Suppressor macrophage treated with lipopolysaccharide for 4 hours (primary cell): ENCODE measurements around the gene MYH8.

ENCODE experiments used
- DNase-seq: peaks from one replicate; pipeline ENCODE4 v3.0.0-alpha.2; 2020

MYH8 gene

DNA sequence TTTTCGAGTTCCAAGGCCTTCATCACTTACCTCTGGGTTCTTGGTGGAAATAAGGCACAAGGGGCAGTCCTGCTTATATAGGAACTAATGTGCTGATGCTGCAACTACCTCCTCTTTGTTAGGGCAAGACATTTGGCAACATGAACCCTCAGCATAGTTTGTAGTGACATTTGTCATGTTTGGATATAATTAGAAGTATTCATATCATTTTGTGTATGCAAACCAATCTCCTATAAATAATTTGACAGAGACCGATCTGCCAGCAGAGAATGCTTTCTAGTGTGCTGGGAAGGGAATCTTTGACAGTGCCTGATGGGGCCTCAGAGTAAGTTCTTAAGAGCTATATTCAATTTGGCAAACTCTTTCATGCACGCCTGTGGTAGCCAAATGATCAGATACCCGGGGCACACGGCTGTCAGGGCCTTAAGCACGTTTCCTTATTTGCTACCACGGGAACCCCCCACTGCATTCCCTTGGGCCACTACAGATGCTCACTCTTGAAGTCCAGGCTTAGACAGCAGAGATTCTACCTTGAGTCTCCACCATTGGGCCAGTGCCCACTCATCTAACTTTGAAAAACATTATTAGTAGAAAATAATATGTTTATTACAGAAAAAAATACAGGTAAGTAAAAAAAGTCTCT, at the start of gene MYH8:
TSS of gene MYH8 (minus strand) at position 51 of the 643 bp plus-strand sequence. CDS start 1,723 bp downstream, outside the sequence.
- DNase-seq, result no peak

DNA sequence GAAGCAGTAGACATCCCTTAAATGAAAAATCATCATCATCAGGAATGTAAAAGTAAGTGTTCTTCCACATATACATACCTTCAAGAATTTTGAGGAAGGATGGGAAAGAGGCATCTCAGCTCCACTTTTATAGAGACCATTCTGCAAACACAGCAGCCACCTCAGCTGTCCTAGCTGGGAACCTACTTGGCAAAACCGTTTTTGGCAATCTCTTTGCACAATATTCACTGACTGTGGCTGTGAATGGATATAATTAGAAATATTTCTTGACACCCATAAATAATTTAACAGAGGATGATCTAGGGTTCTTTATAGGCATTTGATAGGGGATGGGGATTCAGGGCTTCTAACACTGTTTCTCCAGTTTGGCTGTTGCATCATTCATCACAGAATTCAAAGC, 47.7 kb upstream of the MYH8 start, which contains the start of gene MYH4:
TSS of gene MYH4 (minus strand) at position 101 of the 400 bp plus-strand sequence. CDS start 2,814 bp downstream, outside the sequence.
- DNase-seq, result no peak

GRCh38 chr17:10463402-10463801, 41.7 kb upstream of the MYH8 start:
- DNase-seq, result no peak

DNA sequence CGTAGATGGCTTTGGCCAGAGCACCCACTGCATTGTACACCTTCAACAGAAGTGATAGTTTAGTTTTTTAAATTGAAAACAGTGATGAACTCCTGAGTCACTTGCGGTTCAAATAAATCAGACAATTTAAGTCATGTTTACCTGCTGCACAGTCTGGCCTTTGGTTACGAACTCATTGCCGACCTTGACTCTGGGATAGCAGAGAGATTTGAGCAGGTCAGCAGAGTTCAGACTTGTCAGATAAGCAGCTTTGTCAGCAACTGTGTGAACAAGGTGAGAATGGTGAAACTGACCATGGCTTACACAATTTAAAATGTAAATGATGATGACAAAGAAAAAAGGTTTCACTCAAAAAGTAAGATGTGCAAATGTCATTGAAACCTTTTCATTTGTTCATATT, 38.3 kb upstream of the MYH8 start:
- DNase-seq, result no peak

DNA sequence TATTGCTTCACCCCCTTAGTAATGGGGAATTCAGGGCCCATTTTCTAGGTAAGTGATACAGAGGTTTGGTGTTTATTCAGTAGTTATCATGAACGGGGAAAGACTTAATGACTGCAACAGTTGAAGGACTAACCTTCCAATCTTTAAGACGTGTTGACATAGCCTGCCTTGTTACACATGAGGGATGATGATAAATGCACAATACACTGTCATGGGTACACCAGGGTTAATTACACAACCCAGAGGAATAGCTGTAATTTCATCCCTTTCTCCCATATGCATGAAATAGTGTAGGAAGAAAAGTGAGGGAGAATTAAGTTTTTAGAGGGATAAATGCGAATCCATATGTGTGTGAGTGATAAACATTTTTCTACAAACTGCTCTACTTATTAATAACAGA, 37.0 kb upstream of the MYH8 start:
- DNase-seq, result no peak

DNA sequence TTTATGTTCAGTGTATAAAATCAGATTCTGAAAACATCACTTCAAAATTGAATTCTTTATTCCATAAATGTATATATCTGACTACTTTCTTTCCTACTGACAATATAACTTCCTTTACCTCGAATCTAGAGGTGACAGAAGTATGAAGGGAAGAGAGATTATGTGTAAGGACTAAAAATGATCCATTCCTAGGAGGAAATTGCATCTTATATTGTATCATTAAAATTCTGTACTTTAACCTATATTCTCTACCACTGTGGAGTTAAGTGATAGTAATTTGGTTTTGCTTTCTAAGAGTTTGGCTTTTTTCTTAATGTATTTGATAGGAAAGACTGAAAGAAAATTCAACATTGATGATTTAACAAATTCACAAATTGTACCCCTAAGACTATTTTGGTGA, 36.2 kb upstream of the MYH8 start:
- DNase-seq, result no peak

- no peak for DNase-seq
Measured at GRCh38 chr17:10447026-10447931, 25.5 kb upstream of the MYH8 start.

DNA sequence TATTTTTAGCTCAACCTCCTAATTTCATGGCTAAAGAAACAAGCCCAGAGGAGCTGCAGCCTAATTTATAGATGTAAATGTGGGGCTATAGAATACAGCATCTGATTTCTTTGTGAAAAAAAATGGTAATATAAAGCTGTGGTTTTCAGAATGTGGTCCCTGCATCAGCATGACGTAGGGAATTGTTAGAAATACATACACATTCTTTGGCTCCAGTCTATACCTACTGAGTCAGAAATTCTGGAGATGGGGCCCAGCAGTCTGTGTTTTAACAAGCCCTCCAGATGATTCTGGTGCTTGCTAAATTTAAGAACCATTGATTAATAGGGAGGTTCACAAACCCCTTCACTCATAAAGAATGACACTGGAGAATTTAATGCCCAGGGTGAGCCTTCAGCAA, 18.1 kb upstream of the MYH8 start:
- no peak for DNase-seq

DNA sequence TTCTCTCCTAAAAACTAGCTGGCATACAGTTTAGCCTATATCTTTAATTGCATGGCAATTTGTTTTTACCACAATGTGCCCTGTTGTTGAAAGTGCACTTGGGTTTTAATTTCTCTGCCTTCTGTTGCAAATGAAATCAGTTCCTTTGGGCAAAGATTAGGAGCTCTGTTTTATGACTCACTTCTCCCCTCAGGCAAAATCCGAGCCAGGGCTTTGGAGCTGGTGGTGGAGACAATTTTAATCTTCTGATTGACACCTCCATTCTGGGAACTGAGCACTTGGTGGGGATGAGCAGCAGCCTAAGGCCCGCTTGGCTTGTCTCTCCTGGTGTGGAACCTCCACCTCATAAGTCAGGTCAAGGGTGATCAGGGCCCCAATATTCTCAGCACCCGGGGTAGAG, 13.3 kb upstream of the MYH8 start:
- no peak for DNase-seq

- no peak for DNase-seq
Measured at GRCh38 chr17:10429421-10430045, 7.8 kb upstream of the MYH8 start.

GRCh38 chr17:10428781-10429180, 7.0 kb upstream of the MYH8 start:
- DNase-seq, result no peak

DNA sequence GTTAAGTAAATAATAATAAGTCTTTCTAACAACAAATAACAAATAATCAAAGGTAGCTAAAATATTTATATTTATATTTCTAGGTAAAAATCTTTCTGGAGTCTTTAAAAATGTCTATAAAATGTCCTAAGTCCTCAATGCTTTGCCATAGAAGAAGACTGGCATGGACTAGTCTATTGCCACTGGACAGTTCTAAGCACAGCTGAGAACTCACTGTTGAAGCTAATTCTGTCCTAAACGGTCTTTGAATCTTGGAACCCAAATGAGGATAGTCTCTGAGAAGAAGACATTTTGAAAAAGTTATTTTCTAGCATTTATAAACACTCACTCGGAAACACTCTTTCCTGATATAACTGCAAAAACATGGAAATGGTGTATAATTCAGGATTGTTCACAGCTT, 539 bp downstream of the MYH8 start:
- no peak for DNase-seq

GRCh38 chr17:10420811-10421210, 939 bp downstream of the MYH8 start:
- DNase-seq, result no peak

DNA sequence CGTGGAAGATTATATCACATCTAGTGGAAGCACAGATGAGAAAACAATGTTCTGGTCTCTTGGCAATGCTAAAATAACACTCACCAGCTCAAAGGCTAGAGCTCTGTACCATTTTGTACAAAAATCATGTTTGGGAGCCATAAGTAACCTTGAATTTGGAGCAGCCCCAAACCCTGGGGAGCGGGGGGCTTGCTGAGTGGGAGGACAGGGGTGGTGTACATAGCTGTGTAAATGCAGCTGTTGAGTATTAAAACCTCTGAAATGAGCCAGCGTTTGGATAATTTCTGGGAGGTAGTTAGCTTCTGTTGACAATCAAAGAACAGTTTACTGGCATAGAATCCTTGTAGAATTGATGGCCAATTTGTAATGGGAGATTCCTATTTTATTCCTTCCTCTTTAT, 4.3 kb downstream of the MYH8 start:
- DNase-seq, result no peak

- no peak for DNase-seq
Measured at GRCh38 chr17:10415161-10415560, 6.6 kb downstream of the MYH8 start.

DNA sequence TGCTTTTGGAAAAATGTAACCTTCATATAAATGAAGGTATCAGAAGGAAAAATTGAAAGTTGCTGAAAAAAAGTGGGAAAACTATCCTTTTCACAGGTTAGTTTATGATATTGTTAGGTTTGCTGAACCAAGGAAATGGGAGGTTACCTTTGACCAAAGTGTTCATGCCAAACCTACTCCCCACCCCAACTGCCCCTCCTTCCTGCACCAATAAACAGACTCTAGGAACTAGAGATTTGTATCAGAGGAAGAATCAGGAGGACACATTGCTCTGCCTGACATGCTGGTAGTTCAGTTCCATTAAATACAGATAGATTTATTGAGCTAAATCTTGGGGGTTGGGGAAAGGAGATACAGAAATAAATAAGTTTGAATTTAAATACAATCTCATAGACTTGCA, 18.2 kb downstream of the MYH8 start:
- no peak for DNase-seq

DNA sequence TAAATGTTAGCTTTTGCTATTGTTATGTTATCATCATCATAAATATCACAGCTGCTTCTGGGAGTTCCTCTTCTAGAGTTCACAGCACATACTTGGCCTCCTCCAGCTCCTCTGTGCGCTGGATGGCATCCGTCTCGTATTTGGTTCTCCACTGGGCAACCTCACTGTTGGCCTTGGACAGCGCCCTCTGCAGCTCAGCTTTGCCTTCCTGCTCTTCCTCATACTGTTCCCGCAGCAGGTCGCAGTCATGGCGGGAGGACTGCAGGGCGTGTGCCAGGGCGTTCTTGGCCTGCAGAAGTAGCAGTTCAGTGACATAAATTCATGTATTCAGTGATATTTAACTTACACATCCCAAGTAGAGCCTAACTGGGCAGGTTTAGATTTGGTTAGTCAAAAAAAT, 23.4 kb downstream of the MYH8 start:
- no peak for DNase-seq

DNA sequence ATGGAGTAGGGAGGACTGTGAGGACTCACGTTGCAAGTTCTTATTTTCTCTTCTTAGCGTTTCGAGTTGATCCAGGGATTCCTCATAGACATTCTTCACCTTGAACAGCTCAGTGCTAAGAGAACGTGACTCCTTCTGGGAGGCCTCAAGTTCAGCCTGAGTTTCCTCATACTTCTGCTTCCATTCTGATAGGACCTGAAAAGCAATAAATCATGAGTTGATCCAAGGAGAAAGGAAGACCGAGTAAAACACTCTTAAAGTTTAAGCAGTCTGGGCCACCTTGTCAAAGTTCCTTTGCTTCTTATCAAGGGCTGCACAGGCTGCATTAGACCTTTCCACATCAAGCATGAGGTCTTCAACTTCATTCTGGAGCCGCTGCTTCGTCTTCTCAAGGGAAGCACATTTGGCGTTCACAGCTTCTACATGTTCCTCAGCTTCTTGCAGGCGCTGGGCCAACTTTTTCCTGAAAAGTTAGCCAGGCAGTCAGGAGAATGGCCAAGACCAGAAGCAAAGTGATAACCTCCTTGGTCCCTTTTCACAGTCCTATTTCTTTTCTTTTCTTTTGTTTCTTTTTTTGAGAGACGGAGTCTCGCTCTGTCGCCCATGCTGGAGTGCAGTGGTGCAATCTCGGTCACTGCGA, 25.1 kb downstream of the MYH8 start:
- no peak for DNase-seq

DNA sequence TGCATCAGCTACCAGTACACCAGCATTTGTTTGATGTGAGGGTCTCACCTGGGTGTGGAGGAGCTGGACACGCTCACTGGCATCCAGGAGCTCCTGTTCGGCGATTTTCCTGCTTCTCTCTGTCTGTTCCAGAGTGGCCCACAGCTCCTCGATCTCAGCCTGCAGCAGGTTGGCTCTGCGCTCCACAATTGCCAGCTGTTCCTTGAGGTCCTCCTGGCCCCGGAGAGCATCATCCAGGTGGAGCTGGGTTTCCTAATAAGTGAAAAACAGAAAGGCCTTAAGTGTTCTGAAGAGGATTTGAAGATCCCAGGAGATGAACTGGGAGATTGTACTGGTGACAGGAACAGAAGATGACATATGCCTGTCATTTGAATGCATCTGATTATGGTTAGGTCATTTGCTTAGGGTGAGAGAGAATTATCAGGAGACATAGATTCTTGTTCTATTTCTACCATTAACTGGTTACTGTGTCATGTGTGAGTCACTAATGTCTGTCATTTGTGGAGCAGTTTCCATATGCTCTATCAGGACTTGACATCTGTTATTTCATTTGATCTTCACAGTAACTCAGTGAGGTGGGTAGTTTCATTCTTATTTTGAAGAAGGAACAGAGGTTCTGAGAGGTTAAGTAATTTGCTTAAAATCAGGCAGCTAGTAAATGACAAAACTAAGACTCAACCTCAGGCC, 27.4 kb downstream of the MYH8 start:
- no peak for DNase-seq

DNA sequence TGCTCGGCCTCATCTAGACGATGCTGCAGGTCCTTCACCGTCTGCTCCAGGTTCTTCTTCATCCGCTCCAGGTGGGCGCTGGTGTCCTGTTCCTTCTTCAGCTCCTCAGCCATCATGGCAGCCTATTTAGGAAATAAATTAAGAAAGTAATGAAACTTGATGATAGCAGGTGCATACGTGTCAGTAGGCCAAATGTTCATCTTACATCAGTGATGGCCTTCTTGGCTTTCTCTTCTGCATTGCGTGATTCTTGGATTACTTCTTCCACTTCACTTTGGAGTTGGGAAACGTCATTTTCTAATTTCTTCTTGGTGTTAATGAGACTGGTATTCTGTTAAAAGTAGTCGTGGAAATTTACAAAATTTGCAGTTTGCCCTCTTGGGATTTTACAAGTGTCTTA, 28.9 kb downstream of the MYH8 start:
- no peak for DNase-seq

DNA sequence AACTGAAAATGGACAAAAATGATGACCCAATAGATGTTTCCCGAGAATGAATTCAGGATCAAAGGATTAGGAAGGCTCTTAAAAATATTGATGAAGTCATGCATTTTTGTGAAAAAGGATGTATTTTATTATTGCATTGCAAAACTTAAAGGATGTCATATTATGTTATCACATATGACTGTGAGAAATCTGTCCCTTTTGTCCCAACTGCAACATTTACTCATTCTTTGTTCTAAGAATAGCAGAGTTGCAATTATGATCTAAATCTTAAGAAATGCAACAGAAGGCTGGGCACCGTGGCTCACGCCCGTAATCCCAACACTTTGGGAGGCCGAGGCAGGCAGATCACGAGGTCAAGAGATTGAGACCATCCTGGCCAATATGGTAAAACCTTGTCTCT, 35.9 kb downstream of the MYH8 start:
- no peak for DNase-seq

DNA sequence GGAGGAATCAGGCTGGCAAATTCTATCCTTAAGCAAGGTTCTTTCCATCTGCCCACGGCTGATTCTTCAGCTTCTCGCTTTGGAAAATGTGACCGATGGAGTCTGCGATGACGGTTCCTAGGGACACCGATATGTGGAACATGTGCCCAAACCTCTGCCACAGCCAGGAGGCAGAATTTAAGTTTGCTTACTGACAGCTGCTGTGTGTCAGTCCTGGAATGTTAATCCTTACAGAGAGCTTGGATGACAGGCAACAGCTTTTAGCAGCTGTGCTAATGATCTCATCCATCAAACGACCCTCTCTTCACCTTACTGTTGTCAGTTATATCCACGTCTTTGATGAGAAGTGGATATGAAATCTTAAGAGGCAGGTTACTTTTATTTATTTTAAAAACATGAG, 37.6 kb downstream of the MYH8 start:
- DNase-seq, result no peak
